Stimulated activated naive CD4-positive, alpha-beta T cell (primary cell): ENCODE data around the gene GCSH.
A peak's percentile ranks its signal among the peaks of the same experiment; 100 is the strongest.
"Not testable (repeated sequence)": the region's sequence is repeated elsewhere in the genome, so short reads cannot be mapped to it uniquely, and the experiment has no call there.

ENCODE experiments used
- DNase-seq, 6 experiments: peaks; one replicate each; lab custom pipeline; 2025; lab: John Stamatoyannopoulos, UW

Gene GCSH

GRCh38 chr16:81095953-81096714 lies at the start of gene GCSH:
Gene GCSH (minus strand): TSS chr16:81096395. CDS start chr16:81096278, 117 bp downstream.
- DNase-seq = peak; percentile 96 to 98 (median 98)

GRCh38 chr16:81143921-81144471 lies 47.8 kb upstream of the GCSH start:
- DNase-seq = no peak

- DNase-seq = no peak
Measured at GRCh38 chr16:81142864-81143263, 46.7 kb upstream of the GCSH start.

- no peak for DNase-seq
Measured at GRCh38 chr16:81140930-81141780, 45.0 kb upstream of the GCSH start.

- no peak for DNase-seq
Measured at GRCh38 chr16:81138831-81139557, 42.8 kb upstream of the GCSH start.

GRCh38 chr16:81137754-81138153 lies 41.6 kb upstream of the GCSH start:
- DNase-seq = no peak

- DNase-seq = no peak
Measured at GRCh38 chr16:81136390-81137335, 40.5 kb upstream of the GCSH start.

GRCh38 chr16:81130126-81130525 lies 33.9 kb upstream of the GCSH start:
- no peak for DNase-seq

GRCh38 chr16:81128726-81129524 lies 32.7 kb upstream of the GCSH start:
- no peak for DNase-seq

- DNase-seq = no peak
Measured at GRCh38 chr16:81127051-81127450, 30.9 kb upstream of the GCSH start.

GRCh38 chr16:81123092-81123852 lies 27.1 kb upstream of the GCSH start:
- no peak for DNase-seq

- DNase-seq = no peak
Measured at GRCh38 chr16:81121474-81121990, 25.3 kb upstream of the GCSH start.

GRCh38 chr16:81117436-81117835 lies 21.2 kb upstream of the GCSH start:
- DNase-seq = no peak

GRCh38 chr16:81116285-81116684 lies 20.1 kb upstream of the GCSH start:
- no peak for DNase-seq

GRCh38 chr16:81112453-81112852 lies 16.3 kb upstream of the GCSH start:
- no peak for DNase-seq

GRCh38 chr16:81109274-81109673 lies 13.1 kb upstream of the GCSH start:
- not testable (repeated sequence) for DNase-seq

- DNase-seq = no peak
Measured at GRCh38 chr16:81107511-81107910, 11.3 kb upstream of the GCSH start.

- no peak for DNase-seq
Measured at GRCh38 chr16:81106826-81107503, 10.8 kb upstream of the GCSH start.

GRCh38 chr16:81105946-81106345 lies 9.8 kb upstream of the GCSH start:
- no peak for DNase-seq
